Measurements from ENCODE around the gene HOXA7. TPM values are rescaled to one million over a fixed set of nuclear protein-coding genes. Genes with fewer than 3 reads are reported as not detected.
A peak's percentile ranks its signal among the peaks of the same experiment; 100 is the strongest.

Gene HOXA7
- total RNA-seq, 1 donor from 2014 or later, result not detected

DNA sequence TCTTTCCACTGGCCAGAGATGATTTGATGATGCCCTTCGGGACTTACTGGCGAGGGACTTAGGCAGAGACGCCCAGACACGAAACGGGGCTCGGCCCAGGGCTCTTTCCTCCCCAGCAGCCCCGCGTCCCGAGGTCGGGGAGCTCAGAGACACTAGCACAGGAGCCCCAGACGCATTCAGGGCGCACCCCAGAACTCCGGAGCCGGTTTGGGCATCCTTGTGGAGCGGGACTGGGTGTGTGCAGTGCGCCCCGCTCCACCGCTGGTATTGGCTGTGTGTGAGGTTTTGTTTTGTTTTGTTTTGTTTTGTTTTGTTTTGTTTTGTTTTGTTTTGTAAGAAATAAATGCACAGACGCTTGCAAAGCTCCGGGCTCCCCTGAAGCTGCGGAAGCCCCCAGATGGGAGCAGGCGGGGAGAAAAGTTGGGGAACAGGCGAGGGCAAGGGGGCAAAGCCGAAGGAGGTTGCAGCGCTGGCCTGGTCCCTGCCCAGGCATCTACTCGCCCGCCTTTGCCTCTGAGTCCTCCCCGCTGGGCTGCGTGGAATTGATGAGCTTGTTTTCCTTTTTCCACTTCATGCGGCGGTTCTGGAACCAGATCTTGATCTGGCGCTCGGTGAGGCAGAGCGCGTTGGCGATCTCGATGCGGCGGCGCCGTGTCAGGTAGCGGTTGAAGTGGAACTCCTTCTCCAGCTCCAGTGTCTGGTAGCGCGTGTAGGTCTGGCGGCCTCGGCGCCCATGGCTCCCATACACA, 11.1 kb downstream of the HOXA7 start:
- DNase-seq (no peak), ATAC-seq (ENCODE audit: poor library complexity) (no peak)
- intact Hi-C loops (cut with DNase I), result no loop called here

- intact Hi-C loops (cut with DNase I), result no loop called here
- ATAC-seq (ENCODE audit: poor library complexity), result no peak
- no peak for DNase-seq
Measured at GRCh38 chr7:27144781-27145164, 11.7 kb downstream of the HOXA7 start.

GRCh38 chr7:27143950-27144780, 12.3 kb downstream of the HOXA7 start:
- no peak for ATAC-seq (ENCODE audit: poor library complexity)
- intact Hi-C loops (cut with DNase I), result no loop called here
- no peak for DNase-seq

- ATAC-seq (ENCODE audit: poor library complexity) (peak; percentile 54), DNase-seq (no peak)
- intact Hi-C loops (cut with DNase I), result no loop called here
Measured at GRCh38 chr7:27143023-27143949, 13.2 kb downstream of the HOXA7 start, which contains the start of gene HOXA5. TSS of gene HOXA5 (minus strand) at chr7:27143681. CDS start at chr7:27143607, 74 bp downstream.

DNA sequence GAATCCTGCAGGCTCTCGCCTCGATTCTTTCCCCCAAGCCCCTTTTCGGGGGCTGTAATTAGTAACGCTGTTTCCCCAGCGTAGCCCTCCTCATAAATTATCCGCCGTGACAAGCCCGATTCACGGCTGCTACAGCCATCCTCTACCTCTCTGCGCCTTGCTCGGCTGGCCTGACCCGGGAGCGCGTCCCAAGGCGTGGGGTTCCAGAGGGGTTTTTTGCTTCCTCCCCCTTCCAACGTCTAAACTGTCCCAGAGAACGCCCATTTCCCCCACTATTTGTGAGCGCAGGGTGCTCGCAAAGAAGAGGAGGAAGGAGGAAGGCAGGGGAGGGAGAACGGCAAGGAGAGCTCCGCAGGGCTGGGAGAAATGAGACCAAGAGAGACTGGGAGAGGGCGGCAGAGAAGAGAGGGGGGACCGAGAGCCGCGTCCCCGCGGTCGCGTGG, 13.9 kb downstream of the HOXA7 start:
- intact Hi-C loops (cut with DNase I), result no loop called here
- DNase-seq (no peak), ATAC-seq (ENCODE audit: poor library complexity) (no peak)

DNA sequence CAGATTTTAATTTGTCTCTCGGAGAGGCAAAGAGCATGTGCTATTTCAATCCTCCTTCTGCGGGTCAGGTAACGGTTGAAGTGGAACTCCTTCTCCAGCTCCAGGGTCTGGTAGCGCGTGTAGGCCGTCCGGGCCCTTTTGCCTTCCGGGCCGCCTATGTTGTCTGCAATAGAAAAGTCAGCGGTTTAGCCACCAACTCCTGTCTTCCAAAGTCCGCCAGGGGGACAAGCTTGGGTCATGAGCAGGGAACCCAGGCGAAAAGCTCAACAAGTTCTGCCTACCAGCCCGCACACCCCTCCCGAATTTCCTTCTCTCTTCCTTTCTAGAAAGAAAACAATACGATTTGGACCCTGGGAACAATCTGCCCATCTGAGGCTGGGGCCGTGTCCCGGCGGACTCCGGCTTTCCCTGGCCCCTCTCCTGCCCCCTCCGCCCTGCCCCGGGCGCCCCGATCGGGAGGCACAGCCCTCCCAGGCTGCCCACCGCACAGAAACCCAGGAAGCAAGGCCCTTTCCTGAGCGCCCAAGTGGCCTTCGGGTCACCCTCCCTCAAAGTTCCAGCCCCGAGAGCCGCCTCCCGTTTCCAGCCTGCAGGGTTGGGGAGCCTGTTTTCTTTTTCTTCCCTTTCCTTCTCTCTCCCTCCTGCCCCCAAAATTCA, 14.4 kb downstream of the HOXA7 start:
- ATAC-seq (ENCODE audit: poor library complexity) (no peak), DNase-seq (no peak)
- intact Hi-C loops (cut with DNase I), result no loop called here

GRCh38 chr7:27141137-27141922, 15.1 kb downstream of the HOXA7 start:
- ATAC-seq (ENCODE audit: poor library complexity) (no peak), DNase-seq (no peak)
- intact Hi-C loops (cut with DNase I), result no loop called here

GRCh38 chr7:27140126-27140857, 16.2 kb downstream of the HOXA7 start:
- intact Hi-C loops (cut with DNase I), result no loop called here
- DNase-seq, result no peak
- ATAC-seq (ENCODE audit: poor library complexity), result no peak

DNA sequence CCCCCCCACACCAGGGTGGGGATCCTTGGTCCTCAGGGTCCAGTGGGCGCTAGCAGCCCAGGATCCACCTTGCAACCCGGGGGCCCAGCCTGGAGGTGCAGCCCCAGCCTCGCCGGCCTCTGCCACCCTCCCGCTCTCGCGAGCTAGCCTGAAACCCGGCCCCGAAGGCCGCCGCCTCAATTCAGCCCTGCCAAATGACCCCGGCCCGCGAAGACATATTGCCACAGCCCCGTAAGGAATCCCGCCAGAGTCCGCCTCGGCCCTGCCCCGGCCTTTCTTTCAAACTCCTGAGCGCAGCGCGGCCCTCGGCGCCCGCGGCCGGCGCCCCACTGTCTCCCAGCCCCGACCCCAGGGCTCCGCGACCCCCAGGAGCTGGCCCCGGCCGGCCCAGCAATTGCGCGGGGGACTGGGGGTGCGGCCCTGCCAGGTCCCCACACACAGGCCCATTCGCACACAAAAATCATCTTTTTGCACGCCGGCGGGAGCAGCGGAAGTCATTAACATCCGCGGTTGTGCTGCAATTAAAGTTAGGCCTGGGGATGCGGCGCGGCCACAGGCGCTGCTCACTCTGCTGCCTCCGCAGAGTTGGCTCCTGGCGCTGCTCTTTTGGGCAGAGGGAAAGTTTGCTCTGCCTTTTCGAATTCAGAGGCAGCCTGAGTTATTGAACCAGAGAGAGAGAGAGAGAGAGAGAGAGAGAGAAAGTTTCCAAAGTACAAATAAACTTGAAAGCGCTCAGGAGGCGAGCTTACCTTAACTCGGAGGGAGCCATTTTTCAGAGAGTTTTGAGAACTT, 16.9 kb downstream of the HOXA7 start:
- DNase-seq, result no peak
- ATAC-seq (ENCODE audit: poor library complexity), result no peak
- intact Hi-C loops (cut with DNase I), result no loop called here

GRCh38 chr7:27138985-27139333, 17.5 kb downstream of the HOXA7 start:
- ATAC-seq (ENCODE audit: poor library complexity), result no peak
- intact Hi-C loops (cut with DNase I), result no loop called here
- no peak for DNase-seq

DNA sequence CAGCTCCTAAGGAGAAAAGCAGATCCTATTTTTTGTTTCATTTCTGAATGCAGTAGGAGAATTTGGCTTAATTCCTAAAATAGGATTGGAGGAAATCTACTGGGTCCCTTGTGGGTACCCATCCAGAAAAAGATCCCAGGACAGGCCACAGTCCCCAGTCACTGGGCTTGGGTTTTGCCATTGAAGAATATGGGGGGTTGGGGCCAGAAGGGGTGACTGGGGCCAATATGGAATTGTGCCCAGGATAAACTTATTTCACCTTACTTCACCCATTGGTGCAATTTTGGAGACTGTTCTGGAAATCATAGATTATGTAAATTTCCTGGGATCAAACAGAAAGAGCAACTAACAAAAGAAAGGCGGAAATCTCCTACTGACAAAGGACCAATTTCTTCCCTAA, 18.0 kb downstream of the HOXA7 start:
- ATAC-seq (ENCODE audit: poor library complexity) (no peak), DNase-seq (no peak)
- intact Hi-C loops (cut with DNase I), result no loop called here

- no peak for DNase-seq
- ATAC-seq (ENCODE audit: poor library complexity), result no peak
- intact Hi-C loops (cut with DNase I), result no loop called here
Measured at GRCh38 chr7:27137640-27138315, 18.7 kb downstream of the HOXA7 start.

- intact Hi-C loops (cut with DNase I), result no loop called here
- DNase-seq (no peak), ATAC-seq (ENCODE audit: poor library complexity) (no peak)
Measured at GRCh38 chr7:27134392-27134791, 22.1 kb downstream of the HOXA7 start.

DNA sequence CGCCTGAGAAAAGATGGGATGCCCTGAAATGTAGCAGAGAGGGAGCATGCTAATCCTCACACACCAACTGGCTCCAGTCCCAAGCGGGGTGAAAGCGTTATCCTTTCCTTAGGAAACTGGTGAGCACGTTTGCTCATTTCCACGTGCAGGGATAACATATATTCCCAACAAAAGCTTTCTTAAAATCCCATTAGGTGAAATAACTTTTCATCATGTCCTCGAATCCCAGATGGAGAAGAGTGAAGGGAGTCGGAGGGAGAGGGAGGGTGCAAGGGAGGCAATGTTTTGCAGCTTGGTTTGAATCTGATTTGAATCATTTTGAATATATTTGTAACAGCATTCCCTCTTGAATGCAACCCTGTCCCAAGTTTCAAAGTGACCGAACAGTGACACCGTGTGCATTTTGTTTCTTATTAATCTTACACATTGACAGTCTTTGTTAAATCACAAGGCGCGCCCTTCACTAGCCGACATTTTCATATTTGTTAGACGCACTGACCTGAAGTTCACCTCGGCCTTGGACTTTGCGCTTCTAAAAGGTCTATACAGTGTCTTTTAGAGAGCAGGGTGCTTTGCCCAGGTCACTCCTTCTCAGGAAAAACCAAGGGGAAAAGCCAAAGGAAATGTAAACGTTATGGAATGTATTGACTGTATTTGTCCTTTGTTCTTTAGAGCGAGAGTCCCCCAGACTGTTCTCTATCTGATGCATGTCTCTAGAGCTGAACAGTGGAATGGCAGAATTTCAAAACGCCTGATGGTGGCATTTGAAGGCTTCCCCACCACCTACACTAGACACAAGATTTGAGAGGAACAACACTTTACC, 22.9 kb downstream of the HOXA7 start:
- intact Hi-C loops (cut with DNase I), result no loop called here
- DNase-seq (no peak), ATAC-seq (ENCODE audit: poor library complexity) (no peak)

GRCh38 chr7:27132978-27133377, 23.5 kb downstream of the HOXA7 start:
- ATAC-seq (ENCODE audit: poor library complexity) (no peak), DNase-seq (no peak)
- intact Hi-C loops (cut with DNase I), result no loop called here

All from Right ventricle myocardium superior (tissue), 1 donor.